PC-3 (cell line): ENCODE results near the gene GMEB2. TPM values are rescaled to one million over a fixed set of nuclear protein-coding genes. Genes with fewer than 3 reads are reported as not detected.

Experiments used
- ATAC-seq: fragments of 200-7000 bp; cut with Tn5 transposase; 2 replicates; pipeline ENCODE4 v1.9.1; 2020; ENCODE audit warnings: mild to moderate bottlenecking, moderate library complexity
- BruUV-seq: library from RNA; stranded (reverse); fragments of 400-500 nt; replicated peaks from 2 replicates; lab custom pipeline; 2021; lab: Mats Ljungman, UMichigan
- CTCF ChIA-PET: fragments of 300-600 bp; sonication (Branson Sonifier 250); formaldehyde crosslinking; loops from one replicate; lab custom pipeline; 2022; ENCODE audit warnings: antibody characterized with exemption; lab: Charles Lee
- POLR2A ChIA-PET: fragments of 300-600 bp; sonication (Branson Sonifier 250); formaldehyde crosslinking; loops from one replicate; lab custom pipeline; 2022; ENCODE audit warnings: antibody characterized with exemption; ENCODE audit not compliant: unreplicated experiment; lab: Charles Lee
- DNase-seq: peaks from one replicate; pipeline ENCODE4 v3.0.0-alpha.2; 2015
- H2AFZ ChIP-seq: fragments of 300-600 bp; sonication (generic); 2 replicates; pipeline ENCODE4 v1.6.0; 2016; ENCODE audit warnings: antibody characterized with exemption, low read length
- H3F3A ChIP-seq: fragments of 300-600 bp; sonication (generic); one replicate; pipeline ENCODE4 v1.6.0; 2017; ENCODE audit warnings: antibody characterized with exemption, low read length, control low read depth, mild to moderate bottlenecking; ENCODE audit not compliant: unreplicated experiment
- H3K27ac ChIP-seq: fragments of 300-600 bp; sonication (generic); 2 replicates; pipeline ENCODE4 v1.5.1; 2016; ENCODE audit warnings: mild to moderate bottlenecking, low read length
- H3K27me3 ChIP-seq: fragments of 300-600 bp; sonication (generic); 2 replicates; pipeline ENCODE4 v1.6.1; 2016; ENCODE audit warnings: low read length, mixed read lengths
- H3K36me3 ChIP-seq: fragments of 300-600 bp; sonication (generic); 2 replicates; pipeline ENCODE4 v1.6.1; 2016; ENCODE audit warnings: low read depth, mixed run types, low read length, mixed read lengths
- H3K4me1 ChIP-seq: fragments of 300-600 bp; sonication (generic); 2 replicates; pipeline ENCODE4 v1.5.1; 2016; ENCODE audit warnings: low read length; ENCODE audit not compliant: insufficient read depth
- H3K4me2 ChIP-seq: fragments of 300-600 bp; sonication (generic); 2 replicates; pipeline ENCODE4 v1.6.0; 2016; ENCODE audit warnings: low read length
- H3K4me3 ChIP-seq: fragments of 300-600 bp; sonication (generic); 2 replicates; pipeline ENCODE4 v1.5.1; 2016; ENCODE audit warnings: mild to moderate bottlenecking, low read length, mixed read lengths
- H3K79me2 ChIP-seq: fragments of 300-600 bp; sonication (generic); 2 replicates; pipeline ENCODE4 v1.6.1; 2017; ENCODE audit warnings: low read length, mixed read lengths
- H3K9ac ChIP-seq: fragments of 300-600 bp; sonication (generic); 2 replicates; pipeline ENCODE4 v1.6.0; 2016; ENCODE audit warnings: mild to moderate bottlenecking, low read length
- H3K9me2 ChIP-seq: fragments of 300-600 bp; sonication (generic); replicated peaks from 2 replicates; pipeline ENCODE4 v1.6.1; 2016; ENCODE audit warnings: mixed run types, low read length, mixed read lengths
- H3K9me3 ChIP-seq: fragments of 300-600 bp; sonication (generic); 2 replicates; pipeline ENCODE4 v1.6.1; 2016; ENCODE audit warnings: low read length, mixed read lengths
- H4K20me1 ChIP-seq: fragments of 300-600 bp; sonication (generic); 2 replicates; pipeline ENCODE4 v1.6.1; 2016; ENCODE audit warnings: low read length, mixed read lengths
- CTCF ChIP-seq: fragments of 300-600 bp; sonication (generic); conservative IDR thresholded peaks from 2 replicates; pipeline ENCODE4 v1.5.1; 2017; ENCODE audit warnings: antibody characterized with exemption, low read depth, mild to moderate bottlenecking, low read length
- EZH2 ChIP-seq: fragments of 300-600 bp; sonication (generic); IDR thresholded peaks from one replicate; pipeline ENCODE4 v1.6.1; 2017; ENCODE audit warnings: antibody characterized with exemption, mild to moderate bottlenecking, low read length; ENCODE audit not compliant: unreplicated experiment
- EZH2phosphoT487 ChIP-seq: fragments of 300-600 bp; sonication (generic); IDR thresholded peaks from 2 replicates; pipeline ENCODE4 v1.6.1; 2018; ENCODE audit warnings: mild to moderate bottlenecking, antibody characterized with exemption, low read length, borderline replicate concordance
- intact Hi-C: fragments of 100-400 bp; cut with micrococcal nuclease; formaldehyde crosslinking; loops from 2 replicates; pipeline ENCODE4 v1.9.0; 2023
- total RNA-seq: library from RNA; depleted of rRNA; stranded (reverse); fragments of >200 nt; gene quantifications from 2 replicates; pipeline ENCODE4 v1.2.3, GENCODE V29; 2014

The GMEB2 gene
- total RNA-seq, 1 experiment from 2014 or later: 13.7 TPM

- peak overlapping the region; percentile 70 for H2AFZ ChIP-seq
- peak overlapping the region; percentile 98 for H3K9ac ChIP-seq
- no peaks in the 10 kb centered on the region for H3F3A ChIP-seq
- H4K20me1 ChIP-seq: no peaks in the 10 kb centered on the region
- H3K79me2 ChIP-seq: peaks cover 54% of the 10 kb centered on the region
- peak overlapping the region; percentile 93 for H3K4me3 ChIP-seq
- ChIA-PET CTCF (interaction anchor here (0.6 to 1.5 kb wide), 3 partner anchors 14 to 160 kb away, joined by 4 to 16 read pairs (median 5); no protein-coding TSS in a partner anchor), POLR2A (interaction anchor here (0.5 to 1.4 kb wide), 6 partner anchors 14 to 376 kb away, joined by 4 to 9 read pairs (median 6); partner anchors contain the start of genes ARFRP1, HELZ2, PTK6 and ZGPAT)
- H3K4me1 ChIP-seq: peaks cover 14% of the 10 kb centered on the region
- H3K9me2 ChIP-seq: no peaks in the 10 kb centered on the region
- peak; percentile 95 for DNase-seq
- no TSS peak for BruUV-seq
- H3K4me2 ChIP-seq: peak overlapping the region; percentile 95
- ATAC-seq: peak; percentile 79
- TF ChIP-seq EZH2 (no peak), EZH2phosphoT487 (no peak), CTCF (no peak)
- no peaks in the 10 kb centered on the region for H3K27me3 ChIP-seq
- peak overlapping the region; percentile 58 for H3K27ac ChIP-seq
- intact Hi-C loops: loop anchor here (5.0 kb wide), 2 partner anchors 45 to 90 kb away; partner anchors contain the start of gene PTK6
- 0 out of 2 replicates have a peak, but pooled peaks cover 3% of the 10 kb centered on the region for H3K36me3 ChIP-seq
- no peaks in the 10 kb centered on the region for H3K9me3 ChIP-seq
These were observed 339 bp upstream of the GMEB2 start for GRCh38 chr20:63627129-63627750.

- Histone ChIP-seq H3K4me1 (peaks cover 14% of the 10 kb centered on the region), H3K27ac (peak overlapping the region; percentile 75), H3K4me3 (peak overlapping the region; percentile 83), H3K36me3 (0 out of 2 replicates have a peak, but pooled peaks cover 3% of the 10 kb centered on the region), H4K20me1 (no peaks in the 10 kb centered on the region), H3K27me3 (no peaks in the 10 kb centered on the region), H3K79me2 (peaks cover 65% of the 10 kb centered on the region), H2AFZ (peak overlapping the region; percentile 72; the same call in 1 of the 2 replicates), H3K9me3 (no peaks in the 10 kb centered on the region), H3K4me2 (peak overlapping the region; percentile 97), H3F3A (no peaks in the 10 kb centered on the region), H3K9ac (peak overlapping the region; percentile 100), H3K9me2 (no peaks in the 10 kb centered on the region)
- ChIA-PET POLR2A (no interaction called here), CTCF (no interaction called here)
- ATAC-seq: no peak
- intact Hi-C loops: loop anchor here (5.0 kb wide), 2 partner anchors 44 to 89 kb away; partner anchors contain the start of gene PTK6
- peak; percentile 12 for DNase-seq
- TF ChIP-seq CTCF (no peak), EZH2phosphoT487 (no peak), EZH2 (no peak)
- BruUV-seq: no TSS peak
These were observed 1.0 kb downstream of the GMEB2 start for GRCh38 chr20:63625771-63626423.
